Measurements from ENCODE around the gene PLEKHA8. TPM values are rescaled to one million over a fixed set of nuclear protein-coding genes. Genes with fewer than 3 reads are reported as not detected.
A peak's percentile ranks its signal among the peaks of the same experiment; 100 is the strongest.
"Not testable (repeated sequence)": the region's sequence is repeated elsewhere in the genome, so short reads cannot be mapped to it uniquely, and the experiment has no call there.

The PLEKHA8 gene
- polyA plus RNA-seq, 1 donor: 11.4 TPM

DNA sequence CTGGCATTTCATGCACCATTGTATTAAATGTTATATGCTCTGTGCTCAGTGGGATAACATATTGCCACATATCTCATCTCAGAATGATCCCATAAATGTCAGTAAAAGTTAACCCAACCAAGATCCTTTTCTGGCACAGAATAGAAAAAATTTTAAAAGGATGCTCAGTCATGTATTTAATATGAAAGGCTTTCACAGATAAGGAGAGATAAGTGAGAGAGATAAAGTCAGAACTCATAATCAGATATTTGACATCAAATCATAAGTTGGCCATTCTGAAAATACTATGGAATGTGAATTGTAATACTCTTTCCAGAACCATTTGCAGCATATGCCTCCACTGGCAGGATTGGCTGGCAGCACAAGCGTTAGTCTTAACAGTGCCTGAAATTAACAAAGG lies 38.5 kb downstream of the PLEKHA8 start:
- DNase-seq: no peak

DNA sequence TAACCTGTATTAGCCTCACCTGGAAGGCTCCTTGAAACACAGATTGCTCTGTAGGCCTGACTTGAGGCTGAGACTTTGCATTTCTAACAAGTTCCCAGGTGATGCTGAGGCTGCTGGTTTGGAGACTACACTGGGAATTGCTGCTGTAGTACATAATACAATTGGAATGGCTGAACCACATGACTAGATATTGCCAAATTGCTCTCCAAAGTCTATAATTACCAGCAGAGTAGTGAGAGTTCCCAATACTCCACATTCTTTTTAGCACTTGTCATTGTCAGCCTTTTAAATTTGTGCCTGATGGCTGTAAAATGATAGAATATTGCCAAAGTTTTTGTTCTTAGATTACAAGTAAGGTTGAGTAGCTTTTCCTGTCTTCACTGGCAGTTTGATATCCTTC lies 39.9 kb downstream of the PLEKHA8 start:
- no peak for DNase-seq

DNA sequence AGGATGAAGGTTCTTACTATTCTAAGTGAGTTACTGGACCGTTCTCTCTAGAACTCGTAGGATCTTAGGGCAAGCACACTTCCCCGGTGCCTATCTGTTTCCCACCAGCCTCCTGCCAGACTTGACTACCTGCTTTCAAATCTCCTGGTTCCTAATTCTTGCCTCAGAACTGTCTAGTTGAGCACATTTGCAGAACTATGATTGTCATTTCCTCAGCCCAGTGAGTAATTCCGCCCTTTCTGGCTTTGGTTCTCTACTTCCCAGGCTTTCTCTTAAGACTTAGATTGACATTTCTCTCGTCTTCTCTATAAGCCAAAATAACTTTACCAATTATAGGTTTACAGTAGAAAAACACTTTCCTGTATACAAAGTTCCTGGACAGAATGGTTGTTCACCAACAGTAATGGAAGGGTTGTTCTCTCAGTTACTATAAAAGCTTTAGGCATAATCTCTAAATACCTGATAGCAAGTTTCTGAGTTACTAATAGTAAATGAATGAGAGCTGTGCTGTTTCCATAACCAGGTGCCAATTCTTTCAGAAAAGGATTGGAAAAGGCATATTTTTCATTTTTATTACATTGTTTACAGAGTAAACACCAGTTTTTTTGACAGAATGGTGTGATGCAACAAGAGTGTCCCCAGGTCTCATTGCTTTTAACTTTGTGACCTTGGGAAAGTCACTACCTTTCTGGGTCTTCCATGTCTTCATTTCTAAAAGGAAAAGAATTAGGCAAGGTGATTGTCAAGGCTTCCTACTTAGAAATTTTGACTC lies 41.1 kb downstream of the PLEKHA8 start:
- no peak for DNase-seq

DNA sequence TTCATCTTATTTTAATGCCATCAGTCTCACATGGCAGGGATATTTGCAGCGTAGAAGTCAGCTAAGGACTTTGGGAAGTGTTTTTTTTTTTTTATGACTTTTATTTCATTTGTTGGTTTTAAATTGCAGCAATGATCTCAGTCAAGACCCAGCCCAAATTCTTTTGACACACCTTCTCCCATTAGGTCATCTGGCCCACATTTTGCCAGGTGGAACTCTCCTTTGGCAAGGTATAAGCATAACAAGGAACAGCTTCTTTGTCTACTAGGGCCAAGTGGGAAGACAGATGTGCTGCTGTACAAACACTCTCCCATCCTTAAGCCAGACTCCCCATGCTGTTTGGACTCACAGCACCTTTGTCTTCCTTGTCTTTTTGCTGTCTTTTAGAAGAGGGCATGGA lies 41.8 kb downstream of the PLEKHA8 start:
- DNase-seq: no peak

DNA sequence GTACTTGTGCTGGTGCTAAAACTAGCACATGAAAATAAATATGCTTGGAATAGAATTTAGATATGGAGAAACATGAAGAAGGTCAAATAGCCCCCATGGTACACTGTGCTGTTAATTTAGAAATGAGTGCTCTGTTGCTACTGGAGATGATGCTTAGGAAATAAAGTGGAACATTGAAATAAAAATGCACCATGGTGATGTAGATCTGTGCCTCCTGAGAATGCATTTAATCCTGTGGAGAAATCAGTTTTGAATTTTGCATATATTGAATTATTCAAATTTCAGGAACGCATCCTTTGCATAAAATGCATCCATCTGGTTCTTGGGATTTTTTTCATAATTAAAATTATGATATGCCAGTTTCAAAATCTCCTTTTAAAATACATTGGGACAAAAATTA lies 44.5 kb downstream of the PLEKHA8 start:
- no peak for DNase-seq

DNA sequence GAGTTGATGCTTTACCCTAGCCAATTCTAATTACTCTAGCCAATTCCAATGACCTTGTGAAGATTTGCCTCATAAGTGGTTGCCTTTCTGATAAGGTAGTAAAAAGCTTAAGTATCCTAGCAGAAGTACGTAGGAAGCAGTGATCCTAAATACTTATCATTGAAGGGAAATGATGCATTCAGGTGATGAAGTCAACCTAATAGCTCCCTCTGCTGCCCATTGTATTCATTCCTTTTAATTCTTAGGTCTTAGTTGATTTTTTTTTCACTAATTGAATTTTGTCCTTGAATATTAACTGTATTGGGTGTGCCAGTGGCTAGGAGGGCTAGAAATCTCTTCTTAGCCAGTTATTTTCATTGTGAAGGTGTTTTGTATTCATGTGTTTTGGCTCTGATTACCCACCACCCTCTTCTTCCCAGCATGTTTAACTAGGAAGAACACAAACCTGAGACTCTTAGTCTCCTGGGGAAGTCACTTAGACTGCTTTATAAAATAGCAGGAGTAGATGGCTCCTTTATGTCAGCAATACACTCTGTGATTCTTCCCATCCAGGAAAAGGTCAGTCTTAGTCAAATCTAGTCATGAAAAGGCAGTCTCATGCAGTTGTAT lies 46.3 kb downstream of the PLEKHA8 start:
- DNase-seq: no peak

DNA sequence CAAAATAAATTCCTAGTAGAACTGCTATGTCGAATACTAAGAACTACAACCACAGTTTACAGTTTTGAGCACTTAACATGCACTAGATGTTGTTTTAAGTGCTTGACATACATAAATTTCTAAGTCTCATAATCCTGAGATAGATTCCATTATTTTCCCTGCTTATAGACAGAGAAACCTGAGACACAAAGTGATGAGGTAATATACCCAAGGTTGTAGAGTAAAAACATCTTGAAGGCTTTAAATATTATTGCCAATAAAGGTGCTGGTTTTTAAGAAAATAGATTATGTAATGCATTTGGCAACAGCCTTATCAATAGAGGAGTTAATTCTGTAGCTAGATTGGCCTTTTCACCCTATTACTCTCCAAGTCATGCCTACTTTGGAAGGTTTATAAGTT lies 48.2 kb downstream of the PLEKHA8 start:
- DNase-seq: no peak

DNA sequence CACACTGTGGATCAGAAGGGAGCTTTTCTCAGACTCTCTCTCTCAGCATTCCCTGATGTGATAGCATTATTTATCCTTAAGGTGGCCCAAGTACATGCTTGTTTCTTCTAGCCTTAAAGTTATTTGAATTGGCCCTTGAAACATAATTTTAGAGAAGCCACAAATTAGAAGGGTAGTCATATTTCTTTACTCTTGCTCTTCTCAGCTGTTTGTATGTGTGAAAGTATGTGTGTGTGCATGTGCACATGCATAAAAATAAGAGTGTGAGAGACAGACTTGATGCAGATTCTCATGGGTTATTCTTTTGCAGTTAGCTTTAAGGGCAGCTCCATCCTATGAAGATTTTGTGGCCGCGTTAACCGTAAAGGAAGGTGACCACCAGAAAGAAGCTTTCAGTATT lies 50.1 kb downstream of the PLEKHA8 start:
- no peak for DNase-seq

DNA sequence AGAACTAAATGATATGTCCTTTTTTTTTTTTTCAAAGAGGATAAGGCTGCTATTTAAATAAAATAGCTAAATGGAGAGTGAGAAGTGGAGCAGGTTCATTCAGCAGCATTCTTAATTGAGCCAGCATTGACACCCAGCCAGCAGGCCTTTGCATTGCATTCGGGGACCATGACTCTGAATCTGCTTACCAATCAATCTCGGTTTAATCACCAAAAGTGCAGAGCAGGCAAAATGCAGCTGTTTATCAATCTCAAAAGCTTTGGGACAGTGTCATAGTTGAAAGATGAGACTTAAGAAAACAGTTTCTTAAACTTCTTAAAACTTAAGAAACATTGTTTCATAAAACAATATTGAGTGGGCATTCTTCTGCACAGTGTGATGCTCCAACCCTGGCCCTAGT lies 51.7 kb downstream of the PLEKHA8 start:
- DNase-seq: no peak

DNA sequence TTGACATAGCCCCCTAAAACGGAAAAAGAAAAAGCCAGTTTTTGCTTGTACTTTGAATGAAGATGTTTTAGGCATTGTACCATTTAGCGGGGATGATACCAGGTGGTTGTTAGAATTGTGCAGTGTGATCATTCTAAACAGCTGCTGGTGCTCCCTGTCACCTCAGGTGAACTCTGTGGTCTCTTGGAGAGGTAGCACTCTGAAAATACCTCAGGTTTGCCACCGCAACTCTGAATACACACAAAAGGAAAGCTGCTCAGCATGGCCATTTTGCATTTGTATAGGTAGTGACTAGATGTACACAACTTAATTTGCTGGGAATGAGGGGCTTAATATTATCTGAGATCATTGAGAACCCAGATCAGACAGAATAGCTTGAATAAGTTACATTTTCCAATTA lies 52.6 kb downstream of the PLEKHA8 start:
- no peak for DNase-seq

DNA sequence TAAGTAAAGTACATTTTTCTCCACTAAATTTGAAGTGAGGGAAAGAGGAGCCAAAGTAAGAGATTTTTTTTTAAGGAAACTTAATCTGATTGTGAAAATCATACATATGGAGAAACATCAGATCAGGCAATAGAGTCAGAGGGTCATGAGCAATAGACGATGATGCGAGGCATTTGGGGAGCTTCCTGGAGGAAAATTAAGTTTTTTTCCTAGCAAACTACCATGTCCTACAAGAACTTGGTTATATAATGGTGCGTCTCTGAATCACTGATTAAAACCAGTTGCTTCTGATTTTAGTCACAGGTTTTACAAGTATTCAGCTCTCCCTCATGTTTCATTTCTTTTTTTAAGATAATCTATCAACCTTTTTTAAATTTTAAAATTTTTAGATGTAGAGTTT lies 54.5 kb downstream of the PLEKHA8 start:
- no peak for DNase-seq

DNA sequence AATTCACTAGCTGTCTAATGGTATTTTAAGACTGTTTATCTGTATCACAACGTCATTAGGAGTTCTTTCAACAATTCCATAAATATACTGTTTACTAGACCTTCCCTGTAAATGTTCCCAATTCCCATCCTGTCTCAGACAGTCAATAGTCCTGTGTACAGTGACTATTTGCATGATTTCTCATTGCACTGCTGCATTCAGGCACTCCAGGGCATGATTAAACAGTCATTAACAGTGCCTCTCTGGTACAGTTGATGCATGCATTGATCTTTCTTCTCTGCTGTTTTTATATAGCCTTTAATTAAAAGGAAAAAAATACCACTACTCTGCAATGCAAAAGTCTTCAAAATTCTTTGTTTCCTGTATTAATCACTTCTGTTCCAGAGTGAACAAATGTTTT lies 55.1 kb downstream of the PLEKHA8 start:
- DNase-seq: no peak

DNA sequence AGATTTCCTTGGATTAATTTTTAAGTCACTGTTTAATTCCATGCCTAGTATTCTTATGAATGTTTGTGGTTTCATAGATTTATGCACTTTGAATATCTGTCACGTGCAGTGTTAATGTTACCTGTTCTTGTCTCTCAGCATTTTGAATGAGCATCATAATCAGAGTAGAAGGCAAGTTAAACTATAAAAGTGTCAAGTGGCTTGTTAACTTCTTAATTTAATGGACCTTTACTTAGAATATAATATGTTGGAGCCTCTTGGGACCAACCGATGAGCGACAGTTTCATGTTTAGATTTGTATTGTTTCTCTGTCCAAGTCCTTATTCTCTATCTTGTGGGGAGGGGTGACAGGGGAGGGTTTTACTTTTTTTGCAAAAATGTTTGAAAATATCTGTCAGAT lies 56.0 kb downstream of the PLEKHA8 start:
- DNase-seq: no peak

DNA sequence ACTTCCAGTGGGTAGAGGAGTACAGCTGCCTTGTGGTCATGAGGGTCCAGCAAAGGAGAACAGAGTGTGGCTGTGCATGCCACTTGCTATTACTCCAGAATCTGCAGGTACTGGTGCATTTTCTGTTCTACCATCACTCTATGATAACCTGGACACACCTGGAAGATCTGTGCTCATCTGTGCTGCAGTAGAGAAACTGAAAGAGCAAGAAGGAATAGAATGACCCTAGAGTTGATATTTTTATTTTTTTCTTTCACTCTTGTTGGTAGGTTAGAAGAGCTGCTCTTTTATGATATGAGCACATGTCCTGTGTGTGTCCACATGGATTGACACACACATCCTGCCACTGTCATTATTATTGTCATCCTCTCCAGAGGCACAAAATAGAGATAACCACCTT lies 58.3 kb downstream of the PLEKHA8 start:
- no peak for DNase-seq

DNA sequence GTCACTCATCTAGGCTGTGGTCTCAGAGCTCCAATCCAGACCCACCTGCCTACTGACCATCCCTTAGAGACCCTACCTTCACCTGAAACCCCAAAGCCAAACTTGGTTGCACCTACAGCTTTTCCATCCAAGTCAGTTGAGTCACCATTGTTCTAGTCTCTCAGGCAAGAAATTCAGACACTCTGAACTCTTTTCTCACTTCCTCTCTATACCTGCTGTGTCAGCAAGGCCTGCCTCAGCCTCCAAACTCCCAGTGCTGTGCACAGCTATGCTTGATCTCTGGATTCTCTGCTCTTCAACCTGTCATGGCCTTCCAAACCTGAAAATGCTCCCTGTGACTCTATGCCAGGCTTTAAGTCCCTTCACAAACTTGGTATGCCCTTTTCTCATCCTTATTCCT lies 59.2 kb downstream of the PLEKHA8 start:
- no peak for DNase-seq

DNA sequence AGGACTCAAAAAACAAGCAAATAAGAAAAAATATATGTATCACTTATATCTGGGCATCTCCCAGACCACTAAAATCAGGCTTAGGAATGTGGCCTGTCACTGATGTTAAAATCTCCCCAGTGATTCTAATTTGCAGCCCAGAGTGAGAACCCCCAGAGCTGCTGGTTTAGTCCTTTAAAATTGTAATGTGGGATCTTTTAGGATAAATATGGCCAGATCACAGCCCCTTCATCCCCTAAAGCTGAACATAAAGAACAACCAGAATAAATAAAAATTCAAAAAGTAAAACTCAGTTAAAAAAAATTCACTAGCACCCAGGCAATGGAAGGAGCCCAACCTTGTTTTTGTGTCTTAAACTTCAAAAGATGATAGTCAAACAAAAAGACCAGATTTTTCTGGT lies 60.1 kb downstream of the PLEKHA8 start:
- DNase-seq: no peak

DNA sequence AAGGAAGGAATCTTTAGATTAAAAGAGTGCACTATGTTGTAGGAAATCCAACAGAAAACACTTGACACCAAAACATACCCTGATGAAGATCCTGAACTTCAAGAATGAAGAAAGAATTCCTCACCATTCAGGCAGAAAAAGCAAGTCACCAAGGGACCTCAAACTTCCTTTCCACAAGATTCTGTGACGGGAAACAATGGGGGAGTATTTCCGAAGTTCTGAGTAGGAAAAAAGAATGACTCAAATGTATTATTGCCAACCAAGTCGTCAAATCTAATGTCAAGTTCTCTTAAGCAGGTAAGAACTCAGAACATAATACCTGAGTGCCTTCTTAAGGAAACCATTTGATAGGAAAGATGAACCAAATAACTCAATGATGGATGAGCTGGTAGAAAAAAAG lies 61.9 kb downstream of the PLEKHA8 start:
- no peak for DNase-seq

DNA sequence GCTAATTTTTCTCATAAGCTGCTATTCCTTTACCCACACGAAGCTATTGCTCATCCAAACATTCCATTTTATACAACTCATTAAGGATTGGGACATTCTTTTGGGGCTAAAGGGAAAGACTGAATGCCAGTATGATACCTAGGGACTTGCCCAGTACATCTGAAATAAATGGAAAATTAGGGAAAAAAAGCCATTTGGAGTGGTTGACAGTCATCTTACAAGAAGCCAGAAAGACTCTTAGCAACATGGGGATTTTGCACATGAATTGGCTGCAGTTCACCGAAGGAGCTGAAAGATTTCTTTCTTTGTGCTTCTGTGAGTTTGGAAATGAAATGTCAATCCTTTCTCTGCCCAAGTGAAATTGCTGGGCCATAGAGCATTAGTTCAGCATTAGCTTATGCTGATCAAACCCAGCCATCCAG lies 63.3 kb downstream of the PLEKHA8 start:
- peak; percentile 15 for DNase-seq

DNA sequence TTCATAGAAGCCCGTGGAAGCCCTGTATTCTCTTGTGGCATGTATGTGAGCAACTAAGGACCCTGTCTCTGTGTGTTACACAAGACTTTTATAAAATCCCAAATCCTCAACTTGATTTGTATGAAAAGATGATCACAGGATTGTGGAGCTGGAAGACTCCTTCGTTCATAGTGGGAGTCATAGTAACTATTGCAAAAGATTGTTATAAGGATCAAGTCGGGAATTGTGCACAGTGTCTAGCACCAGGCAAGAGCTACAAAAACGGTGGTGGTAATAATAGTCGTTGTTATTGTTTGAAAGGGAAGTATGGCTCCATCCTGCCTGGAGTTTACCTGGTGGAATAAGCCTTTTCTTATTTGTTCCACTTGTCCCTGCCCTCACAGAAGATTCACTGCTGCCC lies 63.8 kb downstream of the PLEKHA8 start:
- no peak for DNase-seq

DNA sequence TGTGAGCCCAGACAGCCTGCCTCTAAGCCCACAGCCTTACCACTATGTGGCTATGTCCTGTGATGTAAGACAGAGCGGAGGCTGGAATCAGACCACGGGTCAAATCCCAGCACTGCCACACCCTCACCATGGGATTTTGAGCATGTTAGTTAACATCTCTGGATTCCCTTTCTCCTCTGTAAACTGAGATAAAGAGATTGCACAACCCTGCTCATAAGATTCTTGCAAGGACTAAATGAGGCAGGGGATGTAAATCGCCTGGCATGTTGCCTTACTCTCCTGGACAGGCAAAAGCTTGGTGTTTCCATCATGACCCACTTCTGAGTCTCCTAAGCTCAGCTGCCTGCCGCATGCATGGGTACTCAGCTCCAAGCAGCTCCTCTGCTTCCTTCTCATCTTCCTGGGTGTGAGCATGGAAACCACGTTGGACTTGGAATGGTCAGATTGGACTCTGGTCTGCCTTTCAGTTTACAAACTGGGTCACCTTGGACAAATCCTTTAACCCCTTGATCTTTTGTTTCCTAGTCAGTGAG lies 65.3 kb downstream of the PLEKHA8 start:
- no peak for DNase-seq

DNA sequence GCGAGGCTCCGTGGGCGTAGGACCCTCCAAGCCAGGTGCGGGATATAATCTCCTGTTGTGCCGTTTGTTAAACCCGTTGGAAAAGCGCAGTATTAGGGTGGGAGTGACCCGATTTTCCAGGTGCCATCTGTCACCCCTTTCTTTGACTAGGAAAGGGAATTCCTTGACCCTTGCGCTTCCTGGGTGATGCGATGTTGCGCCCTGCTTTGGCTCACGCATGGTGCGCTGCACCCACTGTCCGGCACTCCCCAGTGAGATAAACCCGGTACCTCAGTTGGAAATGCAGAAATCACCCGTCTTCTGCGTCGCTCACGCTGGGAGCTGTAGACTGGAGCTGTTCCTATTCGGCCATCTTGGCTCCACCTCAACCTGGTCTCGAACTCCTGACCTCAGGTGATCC lies 70.4 kb downstream of the PLEKHA8 start:
- not testable (repeated sequence) for DNase-seq

DNA sequence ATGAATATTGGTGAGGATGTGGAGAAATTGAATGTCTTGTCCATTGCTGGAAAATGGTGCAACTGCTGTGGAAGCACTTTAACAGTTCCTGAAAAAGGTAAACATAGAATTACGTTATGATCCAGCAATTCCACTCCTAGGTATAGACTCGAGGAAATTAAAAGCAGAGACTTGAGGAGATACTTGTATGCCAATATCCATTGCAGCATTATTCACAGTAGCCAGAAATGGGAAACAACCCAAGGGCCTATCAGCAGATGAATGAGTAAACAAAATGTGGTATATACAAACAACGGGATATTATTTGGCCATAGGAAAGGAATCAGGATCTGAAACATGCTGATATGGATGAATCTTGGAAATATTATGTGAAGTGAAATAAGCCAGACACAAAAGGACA lies 74.1 kb downstream of the PLEKHA8 start:
- DNase-seq: no peak

DNA sequence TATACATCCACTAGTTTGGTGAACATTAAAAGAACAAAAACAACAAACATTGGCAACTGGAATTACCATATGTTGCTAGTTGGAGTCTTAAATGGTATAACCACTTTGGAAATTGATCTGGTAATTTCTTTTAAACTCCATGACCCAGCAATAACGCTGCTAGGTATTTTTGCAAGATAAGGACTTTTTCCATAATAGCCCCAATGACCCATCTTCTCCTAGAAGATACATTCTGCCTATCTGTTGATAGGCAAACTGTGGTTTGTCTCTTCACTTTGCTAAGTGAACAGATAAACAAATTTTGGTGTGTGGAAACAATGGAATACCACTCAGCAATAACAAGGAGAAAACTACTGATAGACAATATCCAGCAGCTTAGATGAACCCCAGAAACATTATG lies 75.9 kb downstream of the PLEKHA8 start:
- no peak for DNase-seq

DNA sequence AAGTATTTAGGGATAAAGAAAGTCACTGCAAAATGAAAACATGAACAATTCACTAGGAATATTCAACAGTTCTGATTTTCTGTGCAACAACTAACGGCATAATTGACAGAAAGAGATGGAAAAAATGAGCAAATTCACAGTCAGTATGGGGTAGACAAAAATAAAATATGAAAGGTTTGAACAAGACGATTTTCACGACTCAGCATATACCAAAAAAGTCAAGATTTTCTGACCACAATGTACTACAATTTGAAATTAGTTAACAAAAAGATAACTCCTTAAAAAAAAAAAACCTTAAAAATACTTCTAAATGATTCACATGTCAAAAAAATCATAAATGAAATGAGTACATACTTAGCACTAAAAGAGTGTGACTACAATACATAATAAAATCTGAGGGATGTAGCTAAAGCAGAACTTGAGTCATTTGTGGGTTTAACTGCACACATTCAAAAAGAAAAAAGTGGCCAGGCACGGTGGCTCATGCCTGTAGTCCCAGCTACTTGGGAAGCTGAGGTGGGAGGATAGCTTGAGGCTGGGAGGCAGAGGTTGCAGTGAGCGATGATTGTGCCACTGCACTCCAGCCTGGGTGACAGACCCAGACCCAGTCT lies 84.0 kb downstream of the PLEKHA8 start:
- no peak for DNase-seq
